ENCODE measurements around the gene ZNF217.

DNA sequence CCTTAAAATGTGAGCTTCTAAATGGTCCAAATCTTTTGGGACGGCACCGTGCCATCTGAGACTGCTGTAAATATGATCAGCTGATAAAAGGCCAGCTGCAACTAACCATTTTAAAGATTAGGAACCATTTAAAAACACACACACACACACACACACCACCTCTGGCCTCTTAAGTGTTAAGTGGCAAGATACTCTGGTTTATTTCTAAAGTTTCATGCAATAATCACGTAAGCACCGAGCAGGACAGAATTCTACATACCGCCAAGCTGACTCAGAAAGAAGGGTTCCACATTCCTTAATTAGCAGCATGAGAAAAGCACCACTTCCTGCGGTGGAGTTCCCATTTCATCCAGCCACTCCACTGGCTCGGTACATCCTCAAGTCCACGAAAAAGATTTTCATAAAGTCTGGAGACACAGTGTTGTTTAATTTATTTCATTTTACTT lies 17.8 kb upstream of the ZNF217 start:
- TF ChIP-seq, protein P1, sequence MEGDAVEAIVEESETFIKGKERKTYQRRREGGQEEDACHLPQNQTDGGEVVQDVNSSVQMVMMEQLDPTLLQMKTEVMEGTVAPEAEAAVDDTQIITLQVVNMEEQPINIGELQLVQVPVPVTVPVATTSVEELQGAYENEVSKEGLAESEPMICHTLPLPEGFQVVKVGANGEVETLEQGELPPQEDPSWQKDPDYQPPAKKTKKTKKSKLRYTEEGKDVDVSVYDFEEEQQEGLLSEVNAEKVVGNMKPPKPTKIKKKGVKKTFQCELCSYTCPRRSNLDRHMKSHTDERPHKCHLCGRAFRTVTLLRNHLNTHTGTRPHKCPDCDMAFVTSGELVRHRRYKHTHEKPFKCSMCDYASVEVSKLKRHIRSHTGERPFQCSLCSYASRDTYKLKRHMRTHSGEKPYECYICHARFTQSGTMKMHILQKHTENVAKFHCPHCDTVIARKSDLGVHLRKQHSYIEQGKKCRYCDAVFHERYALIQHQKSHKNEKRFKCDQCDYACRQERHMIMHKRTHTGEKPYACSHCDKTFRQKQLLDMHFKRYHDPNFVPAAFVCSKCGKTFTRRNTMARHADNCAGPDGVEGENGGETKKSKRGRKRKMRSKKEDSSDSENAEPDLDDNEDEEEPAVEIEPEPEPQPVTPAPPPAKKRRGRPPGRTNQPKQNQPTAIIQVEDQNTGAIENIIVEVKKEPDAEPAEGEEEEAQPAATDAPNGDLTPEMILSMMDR (IDR thresholded peaks at IDR 0.05) = no peak
- no peak for TF ChIP-seq EZH2 (IDR thresholded peaks at IDR 0.05)

Data from neural progenitor cell (in vitro differentiated cells).